Stimulated activated CD4-positive, alpha-beta T cell treated with anti-CD3 and anti-CD28 coated beads, Interleukin-4, amount 100 ng/mL, for 4 hours (primary cell): Measurements from ENCODE around the gene ETFDH.

Experiments used
- DNase-seq, 2 experiments: peaks; one replicate each; pipeline ENCODE4 v3.0.0-alpha.2; 2020

The ETFDH gene

DNA sequence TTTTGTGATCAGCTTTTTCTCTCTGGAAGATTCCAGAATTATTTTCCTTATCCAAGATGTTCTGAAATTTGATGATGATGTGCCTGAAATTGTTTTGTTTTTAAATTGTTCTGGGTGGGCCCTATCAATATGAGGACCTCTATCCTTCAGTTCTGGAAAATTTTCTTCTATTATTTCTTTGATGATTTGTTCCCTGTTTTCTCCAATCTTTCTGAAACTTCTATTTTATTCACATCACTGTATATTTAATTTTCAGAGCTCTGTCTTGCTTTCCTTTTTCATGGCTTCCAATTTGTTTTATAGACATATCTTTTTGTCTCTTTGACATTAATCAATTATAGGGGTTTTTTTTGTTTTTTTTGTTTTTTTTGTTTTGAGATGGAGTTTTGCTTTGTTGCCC is 84.5 kb downstream of the ETFDH start:
- no peak for DNase-seq

DNA sequence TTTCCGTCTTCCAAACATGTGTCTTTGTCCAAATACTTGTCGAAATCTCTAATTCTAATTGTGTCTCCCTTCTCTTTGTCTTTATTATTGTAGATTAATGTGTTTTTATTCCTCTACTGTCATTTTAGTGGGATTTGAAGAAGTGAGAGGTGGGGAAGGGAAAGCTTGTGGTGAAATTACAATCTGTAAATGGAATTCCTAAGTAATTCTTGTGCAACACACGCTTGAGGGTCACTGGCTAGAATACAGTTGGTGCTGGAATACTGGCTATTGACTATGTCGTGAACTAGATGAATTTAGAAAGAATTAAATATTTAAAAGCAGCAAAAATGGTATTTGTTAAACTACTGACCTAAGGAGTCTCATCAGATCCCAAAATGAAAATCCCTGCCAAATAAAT is 86.0 kb downstream of the ETFDH start:
- no peak for DNase-seq

DNA sequence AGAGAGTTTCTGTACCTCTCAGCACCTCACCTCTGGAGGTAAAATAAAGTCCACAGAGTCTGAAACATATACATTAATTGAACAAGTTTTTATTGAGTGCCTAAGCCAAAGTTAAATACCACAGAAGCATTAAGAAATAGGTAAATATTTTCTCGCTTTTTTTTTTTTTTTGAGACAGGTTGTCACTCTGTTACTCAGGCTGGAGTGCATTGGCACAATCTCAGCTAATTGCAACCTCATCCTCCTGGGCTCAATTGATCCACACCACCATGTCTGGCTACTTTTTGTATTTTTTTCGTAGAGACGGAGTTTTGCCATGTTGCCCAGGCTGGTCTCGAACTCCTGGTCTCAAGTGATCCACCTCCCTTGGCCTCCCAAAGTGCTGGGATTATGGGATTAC is 86.6 kb downstream of the ETFDH start:
- no peak for DNase-seq
